Chondrocyte (in vitro differentiated cells): Measurements from ENCODE around the gene PDLIM5. TPM values are rescaled to one million over a fixed set of nuclear protein-coding genes. Genes with fewer than 3 reads are reported as not detected.

ENCODE experiments used
- DNase-seq: peaks from one replicate; pipeline ENCODE4 v3.0.0; 2021; ENCODE audit warnings: mixed read lengths, low spot score
- H3K27ac Mint-ChIP-seq: one replicate; pipeline ENCODE4 v1.8.0; 2021; ENCODE audit warnings: mild to moderate bottlenecking, moderate library complexity, mixed read lengths; ENCODE audit not compliant: unreplicated experiment
- H3K27me3 Mint-ChIP-seq: 2 replicates; pipeline ENCODE4 v1.8.0; 2021; ENCODE audit warnings: low read depth, mixed read lengths
- H3K36me3 Mint-ChIP-seq: 2 replicates; pipeline ENCODE4 v1.8.0; 2021; ENCODE audit warnings: low read depth, mixed read lengths
- H3K4me1 Mint-ChIP-seq: 2 replicates; pipeline ENCODE4 v1.8.0; 2021; ENCODE audit warnings: low read depth, mild to moderate bottlenecking, mixed read lengths
- H3K4me3 Mint-ChIP-seq: one replicate; pipeline ENCODE4 v1.8.0; 2021; ENCODE audit warnings: mild to moderate bottlenecking, moderate library complexity, mixed read lengths; ENCODE audit not compliant: unreplicated experiment
- H3K9me3 Mint-ChIP-seq: 2 replicates; pipeline ENCODE4 v1.8.0; 2021; ENCODE audit warnings: low read depth, mixed read lengths
- total RNA-seq: library from RNA; stranded (reverse); gene quantifications from 3 replicates; pipeline ENCODE4 v1.2.1, GENCODE V29; 2021
- TF ChIP-seq, protein P1 (sequence below): fragments of 200-600 bp; sonication (generic); IDR thresholded peaks from 2 replicates; pipeline ENCODE4 v1.5.0; 2021; ENCODE audit warnings: antibody characterized with exemption, mild to moderate bottlenecking, moderate library complexity

Gene PDLIM5
- total RNA-seq, 1 donor from 2014 or later = 329 TPM

DNA sequence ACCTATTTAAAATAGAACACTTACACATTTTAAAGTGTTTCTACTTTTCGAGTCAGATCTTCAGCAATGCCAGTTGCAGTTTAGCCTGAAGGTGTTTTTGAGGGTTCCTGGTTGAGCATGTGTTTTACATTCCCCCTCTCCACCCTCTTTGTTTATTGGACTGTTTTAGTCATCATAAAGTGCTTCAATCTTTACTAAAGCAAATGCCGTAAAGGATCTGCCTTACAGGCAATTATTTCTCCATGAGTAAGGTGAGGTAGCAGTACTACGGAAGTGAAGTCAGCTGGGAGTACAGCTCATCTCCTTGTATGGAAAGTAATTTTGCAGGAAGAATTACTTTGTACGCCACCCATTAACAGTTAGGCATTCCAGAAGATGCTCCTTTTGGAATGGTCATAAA, 36.9 kb downstream of the PDLIM5 start:
- TF ChIP-seq, protein P1, sequence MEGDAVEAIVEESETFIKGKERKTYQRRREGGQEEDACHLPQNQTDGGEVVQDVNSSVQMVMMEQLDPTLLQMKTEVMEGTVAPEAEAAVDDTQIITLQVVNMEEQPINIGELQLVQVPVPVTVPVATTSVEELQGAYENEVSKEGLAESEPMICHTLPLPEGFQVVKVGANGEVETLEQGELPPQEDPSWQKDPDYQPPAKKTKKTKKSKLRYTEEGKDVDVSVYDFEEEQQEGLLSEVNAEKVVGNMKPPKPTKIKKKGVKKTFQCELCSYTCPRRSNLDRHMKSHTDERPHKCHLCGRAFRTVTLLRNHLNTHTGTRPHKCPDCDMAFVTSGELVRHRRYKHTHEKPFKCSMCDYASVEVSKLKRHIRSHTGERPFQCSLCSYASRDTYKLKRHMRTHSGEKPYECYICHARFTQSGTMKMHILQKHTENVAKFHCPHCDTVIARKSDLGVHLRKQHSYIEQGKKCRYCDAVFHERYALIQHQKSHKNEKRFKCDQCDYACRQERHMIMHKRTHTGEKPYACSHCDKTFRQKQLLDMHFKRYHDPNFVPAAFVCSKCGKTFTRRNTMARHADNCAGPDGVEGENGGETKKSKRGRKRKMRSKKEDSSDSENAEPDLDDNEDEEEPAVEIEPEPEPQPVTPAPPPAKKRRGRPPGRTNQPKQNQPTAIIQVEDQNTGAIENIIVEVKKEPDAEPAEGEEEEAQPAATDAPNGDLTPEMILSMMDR = no peak
- H3K27ac Mint-ChIP-seq = peak overlapping the region; percentile 71
- peaks cover under 1% of the 10 kb centered on the region for H3K36me3 Mint-ChIP-seq
- DNase-seq = no peak
- no peaks in the 10 kb centered on the region for H3K27me3 Mint-ChIP-seq
- peaks cover 66% of the 10 kb centered on the region for H3K4me1 Mint-ChIP-seq
- no peak overlapping the region for H3K4me3 Mint-ChIP-seq
- H3K9me3 Mint-ChIP-seq = no peaks in the 10 kb centered on the region

DNA sequence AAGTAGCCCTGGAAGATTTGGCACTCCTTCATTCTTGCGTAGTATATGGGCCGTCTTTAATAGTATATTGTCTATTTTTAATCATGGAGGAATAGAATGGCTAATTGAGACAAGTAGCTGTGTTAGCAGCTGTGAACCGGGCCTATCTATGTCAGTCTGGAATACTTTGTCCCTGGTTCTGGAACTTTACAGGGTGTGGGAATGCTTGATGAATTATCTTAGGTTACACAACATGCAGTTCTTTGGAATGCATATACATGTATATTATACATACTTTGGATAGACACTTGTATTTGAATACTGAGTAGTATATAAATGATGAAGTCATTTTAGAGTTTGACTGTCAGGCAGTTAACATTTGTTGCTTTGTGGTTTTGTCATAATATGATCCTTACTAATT, 37.4 kb downstream of the PDLIM5 start:
- no peaks in the 10 kb centered on the region for H3K27me3 Mint-ChIP-seq
- no peak overlapping the region for H3K4me3 Mint-ChIP-seq
- peak overlapping the region; percentile 71 for H3K27ac Mint-ChIP-seq
- no peaks in the 10 kb centered on the region for H3K9me3 Mint-ChIP-seq
- peaks cover 66% of the 10 kb centered on the region for H3K4me1 Mint-ChIP-seq
- TF ChIP-seq, protein P1 = no peak
- peaks cover 4% of the 10 kb centered on the region for H3K36me3 Mint-ChIP-seq
- DNase-seq = no peak

DNA sequence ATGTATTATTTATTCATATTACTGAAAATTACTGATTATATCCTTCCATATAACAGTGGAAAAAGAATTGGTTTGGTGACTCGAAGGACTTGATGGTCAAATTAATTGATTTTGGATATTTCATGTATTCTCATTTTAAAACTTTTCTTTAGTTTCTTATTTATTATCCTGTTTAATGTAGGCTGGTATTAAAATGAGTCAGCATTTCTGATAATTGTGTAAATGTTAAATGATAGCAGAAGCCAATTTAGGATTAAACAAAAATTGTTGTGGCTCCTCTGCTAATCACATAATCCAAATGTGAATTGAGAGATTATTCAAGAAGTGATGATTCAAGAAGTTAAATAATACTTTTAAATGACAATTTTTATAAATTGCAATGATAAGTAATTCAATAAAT, 38.7 kb downstream of the PDLIM5 start:
- Mint-ChIP-seq H3K27ac (no peak overlapping the region), H3K9me3 (no peaks in the 10 kb centered on the region), H3K4me1 (peaks cover 56% of the 10 kb centered on the region), H3K36me3 (peaks cover 4% of the 10 kb centered on the region), H3K27me3 (no peaks in the 10 kb centered on the region), H3K4me3 (no peak overlapping the region)
- DNase-seq = no peak
- TF ChIP-seq, protein P1 = no peak

- TF ChIP-seq, protein P1 = no peak
- peak overlapping the region; percentile 88 for H3K27ac Mint-ChIP-seq
- peaks cover 53% of the 10 kb centered on the region for H3K4me1 Mint-ChIP-seq
- DNase-seq = no peak
- H3K4me3 Mint-ChIP-seq = no peak overlapping the region
- no peaks in the 10 kb centered on the region for H3K9me3 Mint-ChIP-seq
- peaks cover 4% of the 10 kb centered on the region for H3K36me3 Mint-ChIP-seq
- H3K27me3 Mint-ChIP-seq = no peaks in the 10 kb centered on the region
Observed at GRCh38 chr4:94491322-94491721, 39.6 kb downstream of the PDLIM5 start.

DNA sequence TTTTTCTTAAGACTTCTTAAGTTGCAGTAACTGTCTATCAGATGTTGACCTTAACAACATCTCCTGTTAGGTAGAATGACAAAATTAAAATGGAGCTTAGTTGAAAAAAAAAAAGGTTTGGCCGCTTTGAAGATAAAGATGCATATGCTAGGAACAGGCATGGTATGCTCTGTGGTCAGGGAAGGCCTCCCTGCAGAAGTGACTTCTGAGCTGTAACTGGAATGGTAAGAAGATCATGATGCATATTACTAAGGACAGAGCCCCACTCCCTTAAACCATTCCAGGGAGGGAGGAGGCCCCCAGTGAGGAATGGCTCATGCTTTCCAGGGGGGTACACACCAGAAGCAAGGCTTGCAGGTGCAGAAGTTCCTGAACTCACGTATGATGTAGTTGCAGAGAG, 43.7 kb downstream of the PDLIM5 start:
- Mint-ChIP-seq H3K27me3 (no peaks in the 10 kb centered on the region), H3K4me1 (peaks cover 38% of the 10 kb centered on the region), H3K36me3 (peaks cover 4% of the 10 kb centered on the region), H3K4me3 (no peak overlapping the region), H3K9me3 (no peaks in the 10 kb centered on the region), H3K27ac (no peak overlapping the region)
- TF ChIP-seq, protein P1 = no peak
- no peak for DNase-seq
